ENCODE data around the gene FGF3.

The FGF3 gene

GRCh38 chr11:69832561-69833413 lies 13.6 kb upstream of the FGF3 start:
- Histone ChIP-seq H3K4me3 (ENCODE audit: low read depth, low read length) (no peak overlapping the region), H3K9ac (ENCODE audit: low read length) (no peak overlapping the region), H3K27me3 (ENCODE audit: control insufficient read depth, insufficient read depth, low read length) (no peaks in the 10 kb centered on the region; the same call in 1 of the 2 replicates), H3K27ac (ENCODE audit: low read depth, low read length) (no peak overlapping the region), H3K4me1 (ENCODE audit: control insufficient read depth, insufficient read depth, low read length) (peaks cover 28% of the 10 kb centered on the region), H3K36me3 (ENCODE audit: control insufficient read depth, insufficient read depth, low read length) (no peaks in the 10 kb centered on the region), H3K9me3 (ENCODE audit: control insufficient read depth, insufficient read depth, low read depth, low read length) (no peaks in the 10 kb centered on the region)

- H3K27me3 ChIP-seq (ENCODE audit: control insufficient read depth, insufficient read depth, low read length), result no peaks in the 10 kb centered on the region; the same call in 1 of the 2 replicates
- no peak overlapping the region for H3K27ac ChIP-seq (ENCODE audit: low read depth, low read length)
- H3K36me3 ChIP-seq (ENCODE audit: control insufficient read depth, insufficient read depth, low read length), result no peaks in the 10 kb centered on the region
- H3K4me1 ChIP-seq (ENCODE audit: control insufficient read depth, insufficient read depth, low read length), result peaks cover 28% of the 10 kb centered on the region
- H3K4me3 ChIP-seq (ENCODE audit: low read depth, low read length), result no peak overlapping the region
- H3K9me3 ChIP-seq (ENCODE audit: control insufficient read depth, insufficient read depth, low read depth, low read length), result 0 out of 2 replicates have a peak, but pooled peaks cover 4% of the 10 kb centered on the region
- H3K9ac ChIP-seq (ENCODE audit: low read length), result no peak overlapping the region
Observed at GRCh38 chr11:69831985-69832384, 12.8 kb upstream of the FGF3 start.

GRCh38 chr11:69830086-69830485 lies 10.9 kb upstream of the FGF3 start:
- 0 out of 2 replicates have a peak, but pooled peaks cover 4% of the 10 kb centered on the region for H3K9me3 ChIP-seq (ENCODE audit: control insufficient read depth, insufficient read depth, low read depth, low read length)
- peaks cover 3% of the 10 kb centered on the region; the same call in 1 of the 2 replicates for H3K27me3 ChIP-seq (ENCODE audit: control insufficient read depth, insufficient read depth, low read length)
- H3K27ac ChIP-seq (ENCODE audit: low read depth, low read length), result no peak overlapping the region

GRCh38 chr11:69828971-69829344 lies 9.7 kb upstream of the FGF3 start:
- Histone ChIP-seq H3K9me3 (ENCODE audit: control insufficient read depth, insufficient read depth, low read depth, low read length) (0 out of 2 replicates have a peak, but pooled peaks cover 4% of the 10 kb centered on the region), H3K4me3 (ENCODE audit: low read depth, low read length) (no peak overlapping the region), H3K9ac (ENCODE audit: low read length) (no peak overlapping the region), H3K27ac (ENCODE audit: low read depth, low read length) (no peak overlapping the region), H3K27me3 (ENCODE audit: control insufficient read depth, insufficient read depth, low read length) (peaks cover 7% of the 10 kb centered on the region; the same call in 1 of the 2 replicates), H3K36me3 (ENCODE audit: control insufficient read depth, insufficient read depth, low read length) (no peaks in the 10 kb centered on the region), H3K4me1 (ENCODE audit: control insufficient read depth, insufficient read depth, low read length) (peaks cover 31% of the 10 kb centered on the region)

More at GRCh38 chr11:69830086-69830485, 10.9 kb upstream of the FGF3 start:
- H3K4me1 ChIP-seq (ENCODE audit: control insufficient read depth, insufficient read depth, low read length), result peaks cover 31% of the 10 kb centered on the region
- H3K9ac ChIP-seq (ENCODE audit: low read length), result no peak overlapping the region
- H3K4me3 ChIP-seq (ENCODE audit: low read depth, low read length), result no peak overlapping the region
- no peaks in the 10 kb centered on the region for H3K36me3 ChIP-seq (ENCODE audit: control insufficient read depth, insufficient read depth, low read length)

- Histone ChIP-seq H3K27me3 (ENCODE audit: control insufficient read depth, insufficient read depth, low read length) (peaks cover 12% of the 10 kb centered on the region; the same call in 1 of the 2 replicates), H3K27ac (ENCODE audit: low read depth, low read length) (no peak overlapping the region), H3K36me3 (ENCODE audit: control insufficient read depth, insufficient read depth, low read length) (no peaks in the 10 kb centered on the region), H3K4me3 (ENCODE audit: low read depth, low read length) (no peak overlapping the region), H3K4me1 (ENCODE audit: control insufficient read depth, insufficient read depth, low read length) (peaks cover 31% of the 10 kb centered on the region), H3K9me3 (ENCODE audit: control insufficient read depth, insufficient read depth, low read depth, low read length) (0 out of 2 replicates have a peak, but pooled peaks cover 4% of the 10 kb centered on the region), H3K9ac (ENCODE audit: low read length) (no peak overlapping the region)
Observed at GRCh38 chr11:69828276-69828970, 9.2 kb upstream of the FGF3 start.

GRCh38 chr11:69826773-69827172 lies 7.6 kb upstream of the FGF3 start:
- no peak overlapping the region for H3K27ac ChIP-seq (ENCODE audit: low read depth, low read length)
- 0 out of 2 replicates have a peak, but pooled peaks cover 4% of the 10 kb centered on the region for H3K9me3 ChIP-seq (ENCODE audit: control insufficient read depth, insufficient read depth, low read depth, low read length)
- H3K36me3 ChIP-seq (ENCODE audit: control insufficient read depth, insufficient read depth, low read length), result no peaks in the 10 kb centered on the region
- no peak overlapping the region for H3K4me3 ChIP-seq (ENCODE audit: low read depth, low read length)
- H3K27me3 ChIP-seq (ENCODE audit: control insufficient read depth, insufficient read depth, low read length), result peaks cover 28% of the 10 kb centered on the region
- peaks cover 18% of the 10 kb centered on the region; the same call in 1 of the 2 replicates for H3K4me1 ChIP-seq (ENCODE audit: control insufficient read depth, insufficient read depth, low read length)
- no peak overlapping the region for H3K9ac ChIP-seq (ENCODE audit: low read length)

GRCh38 chr11:69825941-69826340 lies 6.7 kb upstream of the FGF3 start:
- H3K27me3 ChIP-seq (ENCODE audit: control insufficient read depth, insufficient read depth, low read length), result peaks cover 37% of the 10 kb centered on the region
- no peak overlapping the region for H3K9ac ChIP-seq (ENCODE audit: low read length)
- H3K9me3 ChIP-seq (ENCODE audit: control insufficient read depth, insufficient read depth, low read depth, low read length), result 0 out of 2 replicates have a peak, but pooled peaks cover 4% of the 10 kb centered on the region
- H3K36me3 ChIP-seq (ENCODE audit: control insufficient read depth, insufficient read depth, low read length), result no peaks in the 10 kb centered on the region
- H3K4me3 ChIP-seq (ENCODE audit: low read depth, low read length), result no peak overlapping the region
- no peak overlapping the region for H3K27ac ChIP-seq (ENCODE audit: low read depth, low read length)
- H3K4me1 ChIP-seq (ENCODE audit: control insufficient read depth, insufficient read depth, low read length), result peaks cover 18% of the 10 kb centered on the region; the same call in 1 of the 2 replicates

- peaks cover 44% of the 10 kb centered on the region for H3K27me3 ChIP-seq (ENCODE audit: control insufficient read depth, insufficient read depth, low read length)
- H3K4me1 ChIP-seq (ENCODE audit: control insufficient read depth, insufficient read depth, low read length), result peaks cover 18% of the 10 kb centered on the region; the same call in 1 of the 2 replicates
- no peak overlapping the region for H3K4me3 ChIP-seq (ENCODE audit: low read depth, low read length)
- H3K36me3 ChIP-seq (ENCODE audit: control insufficient read depth, insufficient read depth, low read length), result no peaks in the 10 kb centered on the region
- H3K27ac ChIP-seq (ENCODE audit: low read depth, low read length), result no peak overlapping the region
- H3K9ac ChIP-seq (ENCODE audit: low read length), result no peak overlapping the region
- H3K9me3 ChIP-seq (ENCODE audit: control insufficient read depth, insufficient read depth, low read depth, low read length), result 0 out of 2 replicates have a peak, but pooled peaks cover 4% of the 10 kb centered on the region
Observed at GRCh38 chr11:69825037-69825834, 6.0 kb upstream of the FGF3 start.

GRCh38 chr11:69823641-69824265 lies 4.5 kb upstream of the FGF3 start:
- H3K27me3 ChIP-seq (ENCODE audit: control insufficient read depth, insufficient read depth, low read length), result peaks cover 58% of the 10 kb centered on the region
- H3K27ac ChIP-seq (ENCODE audit: low read depth, low read length), result no peak overlapping the region
- no peaks in the 10 kb centered on the region for H3K36me3 ChIP-seq (ENCODE audit: control insufficient read depth, insufficient read depth, low read length)
- H3K9ac ChIP-seq (ENCODE audit: low read length), result no peak overlapping the region
- H3K4me3 ChIP-seq (ENCODE audit: low read depth, low read length), result no peak overlapping the region
- H3K9me3 ChIP-seq (ENCODE audit: control insufficient read depth, insufficient read depth, low read depth, low read length), result 0 out of 2 replicates have a peak, but pooled peaks cover 4% of the 10 kb centered on the region
- H3K4me1 ChIP-seq (ENCODE audit: control insufficient read depth, insufficient read depth, low read length), result peaks cover 11% of the 10 kb centered on the region; the same call in 1 of the 2 replicates
